ENCODE results near the gene RSPH1.

Gene RSPH1

GRCh38 chr21:42447182-42447581, 48.8 kb downstream of the RSPH1 start:
- no peak for DNase-seq (ENCODE audit: low read depth in 2 of 2)
- no peak for TF ChIP-seq CTCF (IDR thresholded peaks at IDR 0.05; ENCODE audit: low read depth, low read length)
- H3K4me3 ChIP-seq (replicated peaks in 1 of 2; ENCODE audit: low read depth in 2 of 2, low read length in 2 of 2), result no peak overlapping the region

GRCh38 chr21:42446531-42446930, 49.5 kb downstream of the RSPH1 start:
- H3K4me3 ChIP-seq (replicated peaks in 1 of 2; ENCODE audit: low read depth in 2 of 2, low read length in 2 of 2), result no peak overlapping the region
- no peak for TF ChIP-seq CTCF (IDR thresholded peaks at IDR 0.05; ENCODE audit: low read depth, low read length)
- no peak for DNase-seq (ENCODE audit: low read depth in 2 of 2)

GRCh38 chr21:42445311-42445710, 50.7 kb downstream of the RSPH1 start:
- no peak overlapping the region for H3K4me3 ChIP-seq (replicated peaks in 1 of 2; ENCODE audit: low read depth in 2 of 2, low read length in 2 of 2)
- no peak for DNase-seq (ENCODE audit: low read depth in 2 of 2)
- no peak for TF ChIP-seq CTCF (IDR thresholded peaks at IDR 0.05; ENCODE audit: low read depth, low read length)

GRCh38 chr21:42444745-42445059, 51.3 kb downstream of the RSPH1 start:
- TF ChIP-seq CTCF (IDR thresholded peaks at IDR 0.05; ENCODE audit: low read depth, low read length), result no peak
- DNase-seq (ENCODE audit: low read depth in 2 of 2), result no peak
- H3K4me3 ChIP-seq (replicated peaks in 1 of 2; ENCODE audit: low read depth in 2 of 2, low read length in 2 of 2), result no peak overlapping the region

GRCh38 chr21:42443876-42444744, 51.9 kb downstream of the RSPH1 start:
- no peak for TF ChIP-seq CTCF (IDR thresholded peaks at IDR 0.05; ENCODE audit: low read depth, low read length)
- DNase-seq (ENCODE audit: low read depth in 2 of 2), result no peak
- H3K4me3 ChIP-seq (replicated peaks in 1 of 2; ENCODE audit: low read depth in 2 of 2, low read length in 2 of 2), result no peak overlapping the region

GRCh38 chr21:42443181-42443785, 52.7 kb downstream of the RSPH1 start:
- TF ChIP-seq CTCF (IDR thresholded peaks at IDR 0.05; ENCODE audit: low read depth, low read length), result no peak
- DNase-seq (ENCODE audit: low read depth in 2 of 2), result no peak
- no peak overlapping the region for H3K4me3 ChIP-seq (replicated peaks in 1 of 2; ENCODE audit: low read depth in 2 of 2, low read length in 2 of 2)
